ENCODE results near the gene IL9R. TPM values are rescaled to one million over a fixed set of nuclear protein-coding genes. Genes with fewer than 3 reads are reported as not detected.

Gene IL9R
- total and polyA plus RNA-seq, 2 experiments from 2014 or later = 0.31 to 0.39 TPM

DNA sequence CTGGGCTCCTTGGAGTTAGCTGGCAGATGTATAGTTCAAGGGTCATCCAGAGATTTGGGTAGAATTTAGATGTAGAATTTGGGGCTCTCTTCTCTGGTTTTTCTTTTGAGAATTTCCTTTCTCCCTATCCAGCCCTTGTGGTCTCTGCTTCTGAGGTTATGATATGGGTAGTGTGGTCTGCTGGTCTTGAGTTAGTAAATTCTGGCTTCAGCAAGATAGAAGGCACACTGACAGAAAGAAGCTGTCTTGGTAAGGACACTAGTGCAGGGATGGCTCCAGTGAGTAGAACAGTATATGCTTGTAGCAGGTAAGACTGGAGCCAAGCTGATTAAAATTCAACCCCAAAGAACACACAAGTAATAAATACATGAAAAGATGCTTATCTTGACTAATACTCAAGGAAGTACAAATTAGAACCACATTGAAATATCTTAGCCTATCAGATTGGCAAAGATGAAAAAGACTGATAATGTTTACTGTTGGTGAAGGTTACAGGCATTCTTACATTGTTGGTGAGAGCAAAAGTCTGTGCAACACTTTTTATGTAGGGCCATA is 2.1 kb upstream of the IL9R start:
- Histone ChIP-seq H3K4me3 (no peak overlapping the region), H3K36me3 (ENCODE audit: insufficient read depth) (0 out of 2 replicates have a peak, but pooled peaks cover 5% of the 10 kb centered on the region), H3K4me2 (no peak overlapping the region), H3F3A (replicated peaks; ENCODE audit: low read depth) (no peaks in the 10 kb centered on the region), H4K20me1 (replicated peaks; ENCODE audit: insufficient read depth) (no peaks in the 10 kb centered on the region), H2AFZ (no peak overlapping the region), H3K9me2 (ENCODE audit: insufficient read depth) (no peaks in the 10 kb centered on the region), H3K27ac (ENCODE audit: low read depth) (no peak overlapping the region), H3K79me2 (replicated peaks; ENCODE audit: insufficient read depth) (no peaks in the 10 kb centered on the region), H3K27me3 (ENCODE audit: insufficient read depth) (no peaks in the 10 kb centered on the region), H3K4me1 (ENCODE audit: insufficient read depth) (no peaks in the 10 kb centered on the region)
- no peaks in the 10 kb centered on the region for H3K4me1 Mint-ChIP-seq
- no peak for DNase-seq (ENCODE audit: low spot score)
- no peaks in the 10 kb centered on the region for H3K27me3 Mint-ChIP-seq (ENCODE audit: insufficient read depth, low read depth, poor library complexity)
- TF ChIP-seq, protein P1, sequence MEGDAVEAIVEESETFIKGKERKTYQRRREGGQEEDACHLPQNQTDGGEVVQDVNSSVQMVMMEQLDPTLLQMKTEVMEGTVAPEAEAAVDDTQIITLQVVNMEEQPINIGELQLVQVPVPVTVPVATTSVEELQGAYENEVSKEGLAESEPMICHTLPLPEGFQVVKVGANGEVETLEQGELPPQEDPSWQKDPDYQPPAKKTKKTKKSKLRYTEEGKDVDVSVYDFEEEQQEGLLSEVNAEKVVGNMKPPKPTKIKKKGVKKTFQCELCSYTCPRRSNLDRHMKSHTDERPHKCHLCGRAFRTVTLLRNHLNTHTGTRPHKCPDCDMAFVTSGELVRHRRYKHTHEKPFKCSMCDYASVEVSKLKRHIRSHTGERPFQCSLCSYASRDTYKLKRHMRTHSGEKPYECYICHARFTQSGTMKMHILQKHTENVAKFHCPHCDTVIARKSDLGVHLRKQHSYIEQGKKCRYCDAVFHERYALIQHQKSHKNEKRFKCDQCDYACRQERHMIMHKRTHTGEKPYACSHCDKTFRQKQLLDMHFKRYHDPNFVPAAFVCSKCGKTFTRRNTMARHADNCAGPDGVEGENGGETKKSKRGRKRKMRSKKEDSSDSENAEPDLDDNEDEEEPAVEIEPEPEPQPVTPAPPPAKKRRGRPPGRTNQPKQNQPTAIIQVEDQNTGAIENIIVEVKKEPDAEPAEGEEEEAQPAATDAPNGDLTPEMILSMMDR (conservative IDR thresholded peaks at IDR 0.05; ENCODE audit: low read depth in 2 of 2) = no peak
- TF ChIP-seq EZH2 (IDR thresholded peaks at IDR 0.05; ENCODE audit: low read depth, unreplicated experiment) (no peak), CREB1 (CRISPR knock-in tag; IDR thresholded peaks at IDR 0.05; ENCODE audit: low read depth) (no peak), ZNF331 (CRISPR knock-in tag; IDR thresholded peaks at IDR 0.05; ENCODE audit: low read depth) (no peak), JUNB (IDR thresholded peaks at IDR 0.05; ENCODE audit: unreplicated experiment) (no peak), ZNF114 (CRISPR knock-in tag; IDR thresholded peaks at IDR 0.05) (no peak), STAT1 (IDR thresholded peaks at IDR 0.05; ENCODE audit: unreplicated experiment) (no peak), EZH2phosphoT487 (IDR thresholded peaks at IDR 0.05; ENCODE audit: unreplicated experiment) (no peak)
- TF ChIP-seq, protein P2, sequence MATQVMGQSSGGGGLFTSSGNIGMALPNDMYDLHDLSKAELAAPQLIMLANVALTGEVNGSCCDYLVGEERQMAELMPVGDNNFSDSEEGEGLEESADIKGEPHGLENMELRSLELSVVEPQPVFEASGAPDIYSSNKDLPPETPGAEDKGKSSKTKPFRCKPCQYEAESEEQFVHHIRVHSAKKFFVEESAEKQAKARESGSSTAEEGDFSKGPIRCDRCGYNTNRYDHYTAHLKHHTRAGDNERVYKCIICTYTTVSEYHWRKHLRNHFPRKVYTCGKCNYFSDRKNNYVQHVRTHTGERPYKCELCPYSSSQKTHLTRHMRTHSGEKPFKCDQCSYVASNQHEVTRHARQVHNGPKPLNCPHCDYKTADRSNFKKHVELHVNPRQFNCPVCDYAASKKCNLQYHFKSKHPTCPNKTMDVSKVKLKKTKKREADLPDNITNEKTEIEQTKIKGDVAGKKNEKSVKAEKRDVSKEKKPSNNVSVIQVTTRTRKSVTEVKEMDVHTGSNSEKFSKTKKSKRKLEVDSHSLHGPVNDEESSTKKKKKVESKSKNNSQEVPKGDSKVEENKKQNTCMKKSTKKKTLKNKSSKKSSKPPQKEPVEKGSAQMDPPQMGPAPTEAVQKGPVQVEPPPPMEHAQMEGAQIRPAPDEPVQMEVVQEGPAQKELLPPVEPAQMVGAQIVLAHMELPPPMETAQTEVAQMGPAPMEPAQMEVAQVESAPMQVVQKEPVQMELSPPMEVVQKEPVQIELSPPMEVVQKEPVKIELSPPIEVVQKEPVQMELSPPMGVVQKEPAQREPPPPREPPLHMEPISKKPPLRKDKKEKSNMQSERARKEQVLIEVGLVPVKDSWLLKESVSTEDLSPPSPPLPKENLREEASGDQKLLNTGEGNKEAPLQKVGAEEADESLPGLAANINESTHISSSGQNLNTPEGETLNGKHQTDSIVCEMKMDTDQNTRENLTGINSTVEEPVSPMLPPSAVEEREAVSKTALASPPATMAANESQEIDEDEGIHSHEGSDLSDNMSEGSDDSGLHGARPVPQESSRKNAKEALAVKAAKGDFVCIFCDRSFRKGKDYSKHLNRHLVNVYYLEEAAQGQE (IDR thresholded peaks at IDR 0.05; ENCODE audit: unreplicated experiment) = no peak
- TF ChIP-seq, protein P3, sequence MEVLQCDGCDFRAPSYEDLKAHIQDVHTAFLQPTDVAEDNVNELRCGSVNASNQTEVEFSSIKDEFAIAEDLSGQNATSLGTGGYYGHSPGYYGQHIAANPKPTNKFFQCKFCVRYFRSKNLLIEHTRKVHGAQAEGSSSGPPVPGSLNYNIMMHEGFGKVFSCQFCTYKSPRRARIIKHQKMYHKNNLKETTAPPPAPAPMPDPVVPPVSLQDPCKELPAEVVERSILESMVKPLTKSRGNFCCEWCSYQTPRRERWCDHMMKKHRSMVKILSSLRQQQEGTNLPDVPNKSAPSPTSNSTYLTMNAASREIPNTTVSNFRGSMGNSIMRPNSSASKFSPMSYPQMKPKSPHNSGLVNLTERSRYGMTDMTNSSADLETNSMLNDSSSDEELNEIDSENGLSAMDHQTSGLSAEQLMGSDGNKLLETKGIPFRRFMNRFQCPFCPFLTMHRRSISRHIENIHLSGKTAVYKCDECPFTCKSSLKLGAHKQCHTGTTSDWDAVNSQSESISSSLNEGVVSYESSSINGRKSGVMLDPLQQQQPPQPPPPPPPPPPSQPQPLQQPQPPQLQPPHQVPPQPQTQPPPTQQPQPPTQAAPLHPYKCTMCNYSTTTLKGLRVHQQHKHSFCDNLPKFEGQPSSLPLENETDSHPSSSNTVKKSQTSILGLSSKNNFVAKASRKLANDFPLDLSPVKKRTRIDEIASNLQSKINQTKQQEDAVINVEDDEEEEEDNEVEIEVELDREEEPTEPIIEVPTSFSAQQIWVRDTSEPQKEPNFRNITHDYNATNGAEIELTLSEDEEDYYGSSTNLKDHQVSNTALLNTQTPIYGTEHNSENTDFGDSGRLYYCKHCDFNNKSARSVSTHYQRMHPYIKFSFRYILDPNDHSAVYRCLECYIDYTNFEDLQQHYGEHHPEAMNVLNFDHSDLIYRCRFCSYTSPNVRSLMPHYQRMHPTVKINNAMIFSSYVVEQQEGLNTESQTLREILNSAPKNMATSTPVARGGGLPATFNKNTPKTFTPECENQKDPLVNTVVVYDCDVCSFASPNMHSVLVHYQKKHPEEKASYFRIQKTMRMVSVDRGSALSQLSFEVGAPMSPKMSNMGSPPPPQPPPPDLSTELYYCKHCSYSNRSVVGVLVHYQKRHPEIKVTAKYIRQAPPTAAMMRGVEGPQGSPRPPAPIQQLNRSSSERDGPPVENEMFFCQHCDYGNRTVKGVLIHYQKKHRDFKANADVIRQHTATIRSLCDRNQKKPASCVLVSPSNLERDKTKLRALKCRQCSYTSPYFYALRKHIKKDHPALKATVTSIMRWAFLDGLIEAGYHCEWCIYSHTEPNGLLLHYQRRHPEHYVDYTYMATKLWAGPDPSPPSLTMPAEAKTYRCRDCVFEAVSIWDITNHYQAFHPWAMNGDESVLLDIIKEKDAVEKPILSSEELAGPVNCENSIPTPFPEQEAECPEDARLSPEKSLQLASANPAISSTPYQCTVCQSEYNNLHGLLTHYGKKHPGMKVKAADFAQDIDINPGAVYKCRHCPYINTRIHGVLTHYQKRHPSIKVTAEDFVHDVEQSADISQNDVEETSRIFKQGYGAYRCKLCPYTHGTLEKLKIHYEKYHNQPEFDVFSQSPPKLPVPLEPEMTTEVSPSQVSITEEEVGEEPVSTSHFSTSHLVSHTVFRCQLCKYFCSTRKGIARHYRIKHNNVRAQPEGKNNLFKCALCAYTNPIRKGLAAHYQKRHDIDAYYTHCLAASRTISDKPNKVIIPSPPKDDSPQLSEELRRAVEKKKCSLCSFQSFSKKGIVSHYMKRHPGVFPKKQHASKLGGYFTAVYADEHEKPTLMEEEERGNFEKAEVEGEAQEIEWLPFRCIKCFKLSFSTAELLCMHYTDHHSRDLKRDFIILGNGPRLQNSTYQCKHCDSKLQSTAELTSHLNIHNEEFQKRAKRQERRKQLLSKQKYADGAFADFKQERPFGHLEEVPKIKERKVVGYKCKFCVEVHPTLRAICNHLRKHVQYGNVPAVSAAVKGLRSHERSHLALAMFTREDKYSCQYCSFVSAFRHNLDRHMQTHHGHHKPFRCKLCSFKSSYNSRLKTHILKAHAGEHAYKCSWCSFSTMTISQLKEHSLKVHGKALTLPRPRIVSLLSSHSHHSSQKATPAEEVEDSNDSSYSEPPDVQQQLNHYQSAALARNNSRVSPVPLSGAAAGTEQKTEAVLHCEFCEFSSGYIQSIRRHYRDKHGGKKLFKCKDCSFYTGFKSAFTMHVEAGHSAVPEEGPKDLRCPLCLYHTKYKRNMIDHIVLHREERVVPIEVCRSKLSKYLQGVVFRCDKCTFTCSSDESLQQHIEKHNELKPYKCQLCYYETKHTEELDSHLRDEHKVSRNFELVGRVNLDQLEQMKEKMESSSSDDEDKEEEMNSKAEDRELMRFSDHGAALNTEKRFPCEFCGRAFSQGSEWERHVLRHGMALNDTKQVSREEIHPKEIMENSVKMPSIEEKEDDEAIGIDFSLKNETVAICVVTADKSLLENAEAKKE (CRISPR knock-in tag; IDR thresholded peaks at IDR 0.05) = no peak
- TF ChIP-seq, protein P4, sequence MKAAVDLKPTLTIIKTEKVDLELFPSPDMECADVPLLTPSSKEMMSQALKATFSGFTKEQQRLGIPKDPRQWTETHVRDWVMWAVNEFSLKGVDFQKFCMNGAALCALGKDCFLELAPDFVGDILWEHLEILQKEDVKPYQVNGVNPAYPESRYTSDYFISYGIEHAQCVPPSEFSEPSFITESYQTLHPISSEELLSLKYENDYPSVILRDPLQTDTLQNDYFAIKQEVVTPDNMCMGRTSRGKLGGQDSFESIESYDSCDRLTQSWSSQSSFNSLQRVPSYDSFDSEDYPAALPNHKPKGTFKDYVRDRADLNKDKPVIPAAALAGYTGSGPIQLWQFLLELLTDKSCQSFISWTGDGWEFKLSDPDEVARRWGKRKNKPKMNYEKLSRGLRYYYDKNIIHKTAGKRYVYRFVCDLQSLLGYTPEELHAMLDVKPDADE (IDR thresholded peaks at IDR 0.05) = no peak
- H3K9me3 Mint-ChIP-seq = peaks cover 59% of the 10 kb centered on the region
- no peak overlapping the region for H3K27ac Mint-ChIP-seq
- H3K36me3 Mint-ChIP-seq (ENCODE audit: low read depth) = peaks cover 33% of the 10 kb centered on the region; the same call in 2 of the 3 replicates
- H3K4me3 Mint-ChIP-seq = no peak overlapping the region
- ATAC-seq = no peak

Measured in GM23338 (cell line).